HG03520 (cell line): ENCODE measurements around the gene ANOS1.

Source experiments
- ATAC-seq: cut with Tn5 transposase; IDR thresholded peaks from one replicate; pipeline ENCODE4 v1.9.1; 2021; ENCODE audit warnings: mild to moderate bottlenecking, moderate library complexity; ENCODE audit not compliant: unreplicated experiment

ANOS1 gene

DNA sequence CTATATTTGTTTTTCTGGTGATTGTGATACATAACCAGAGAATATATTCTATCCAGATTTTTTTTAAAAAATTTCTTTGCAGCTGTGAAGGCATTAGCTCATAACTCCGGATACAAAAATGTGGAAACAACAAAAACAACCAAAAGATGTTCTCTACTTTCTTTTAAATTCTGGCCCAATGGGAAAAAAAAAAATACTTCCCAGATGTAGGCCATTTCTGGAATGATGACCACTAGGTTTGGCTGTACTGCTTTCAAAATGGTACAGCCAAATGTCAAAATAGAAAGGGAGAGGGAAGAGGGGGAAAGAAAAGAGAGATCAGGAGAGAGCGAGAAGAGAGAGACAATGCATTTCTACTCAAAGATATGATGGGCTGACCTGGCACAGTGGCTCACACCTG is 14.6 kb downstream of the ANOS1 start:
- no peak for ATAC-seq

DNA sequence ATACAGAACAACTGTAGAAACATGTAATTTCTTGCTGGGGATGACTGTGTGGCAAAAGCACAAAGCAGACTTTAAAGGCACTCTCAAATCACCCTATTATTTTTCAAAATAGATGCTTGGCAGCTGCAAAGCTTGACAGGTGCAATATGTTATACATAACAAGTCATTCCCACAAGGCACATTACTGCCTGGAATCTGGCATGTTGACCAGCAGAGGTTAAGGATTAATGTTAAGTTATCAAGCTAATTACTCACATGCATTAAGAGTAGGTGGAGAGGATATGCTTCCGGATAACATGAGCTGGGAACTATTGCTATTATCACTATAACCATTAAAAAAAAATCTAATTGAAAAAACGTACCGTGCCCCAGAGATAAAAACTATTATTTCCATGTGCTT is 17.8 kb downstream of the ANOS1 start:
- ATAC-seq: no peak

DNA sequence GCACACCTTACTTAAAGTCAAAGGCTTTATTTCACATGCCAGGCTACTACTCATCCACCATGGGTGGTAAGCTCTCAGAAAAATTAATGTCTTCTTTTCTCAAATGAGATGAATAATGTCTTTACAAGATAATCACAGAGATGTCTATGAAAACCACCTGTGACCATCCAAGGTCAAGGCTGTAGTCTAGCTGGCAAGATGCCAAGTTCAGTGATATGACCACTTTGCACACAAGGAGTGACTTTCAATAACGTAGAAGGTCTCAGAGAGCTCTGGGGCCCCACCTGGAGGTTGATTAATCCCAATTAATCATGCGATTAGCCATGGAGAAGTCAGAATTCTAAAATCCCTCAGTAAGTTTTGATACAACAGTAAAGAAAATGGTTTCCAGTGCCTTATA is 20.5 kb downstream of the ANOS1 start:
- ATAC-seq: no peak

DNA sequence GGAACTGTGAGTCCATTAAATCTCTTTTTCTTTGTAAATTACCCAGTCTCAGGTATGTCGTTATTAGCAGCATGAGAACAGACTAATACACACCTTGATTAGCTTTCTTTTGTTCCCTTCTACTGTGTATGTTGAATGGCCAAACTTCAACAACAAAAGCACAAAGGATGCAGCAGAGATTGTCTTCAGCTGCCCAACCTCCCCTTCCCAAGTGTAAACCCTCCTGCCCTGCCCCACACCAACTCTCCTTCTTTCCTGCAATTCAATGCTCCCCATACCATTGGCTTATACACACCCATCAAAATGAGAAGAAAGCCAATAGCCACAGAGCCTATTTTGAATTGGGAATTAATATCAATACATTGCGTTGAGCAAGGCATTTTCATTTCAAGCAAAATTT is 27.8 kb downstream of the ANOS1 start:
- no peak for ATAC-seq

DNA sequence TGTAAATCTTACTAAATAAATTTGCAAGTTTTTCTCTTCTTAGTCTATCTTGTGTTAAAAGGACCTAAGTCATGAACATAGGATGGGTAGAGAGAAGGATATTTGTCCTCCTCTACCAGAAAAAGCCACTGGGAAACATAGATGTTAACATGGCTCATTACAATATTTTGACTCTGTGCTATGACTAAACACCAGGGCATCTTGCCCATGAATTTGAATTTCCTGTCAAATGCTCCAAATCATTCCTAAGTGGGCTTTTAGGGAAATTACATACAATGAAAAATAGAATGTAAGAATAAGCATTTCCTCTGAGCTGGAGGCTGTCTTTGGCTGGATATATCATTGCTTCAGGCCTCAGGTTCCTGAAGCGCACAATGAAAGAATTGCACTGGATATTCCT is 39.1 kb downstream of the ANOS1 start:
- no peak for ATAC-seq

DNA sequence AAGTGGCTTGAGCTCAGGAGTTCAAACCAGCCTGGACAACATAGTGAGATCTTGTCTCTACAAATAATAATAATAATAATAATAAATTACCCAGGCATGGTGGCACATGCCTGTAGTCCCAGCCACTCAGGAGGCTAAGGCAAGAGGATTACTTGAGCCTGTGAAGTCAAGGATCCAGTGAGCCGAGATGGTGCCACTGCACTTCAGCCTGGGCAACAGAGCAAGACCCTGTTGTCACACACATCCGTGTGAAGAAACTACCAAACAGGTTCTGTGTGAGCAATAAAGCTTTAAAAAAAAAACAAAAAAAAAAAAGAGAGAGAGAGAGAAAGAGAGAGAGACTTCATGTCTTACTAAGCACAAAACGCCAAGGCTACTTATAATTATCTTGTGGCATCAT is 42.5 kb downstream of the ANOS1 start:
- ATAC-seq: no peak

DNA sequence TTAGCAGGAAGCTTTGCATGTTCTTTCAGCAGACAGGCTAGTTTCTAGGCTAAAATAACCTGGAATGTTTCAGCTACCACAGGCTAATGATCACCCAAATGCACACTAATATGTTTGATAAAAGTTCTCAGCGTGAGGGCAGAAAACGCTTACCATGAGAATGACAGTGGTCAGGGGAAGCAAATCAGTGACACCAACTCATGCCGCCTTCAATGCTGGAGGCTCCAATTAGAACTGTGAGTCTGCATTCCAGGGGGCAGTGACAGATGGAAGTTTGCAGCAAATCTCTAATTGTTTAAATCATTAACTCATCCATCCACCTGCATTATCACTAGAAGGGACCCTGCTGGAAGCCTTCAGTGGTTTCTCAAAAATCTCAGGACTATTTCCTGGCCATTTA is 43.2 kb downstream of the ANOS1 start:
- ATAC-seq: no peak

DNA sequence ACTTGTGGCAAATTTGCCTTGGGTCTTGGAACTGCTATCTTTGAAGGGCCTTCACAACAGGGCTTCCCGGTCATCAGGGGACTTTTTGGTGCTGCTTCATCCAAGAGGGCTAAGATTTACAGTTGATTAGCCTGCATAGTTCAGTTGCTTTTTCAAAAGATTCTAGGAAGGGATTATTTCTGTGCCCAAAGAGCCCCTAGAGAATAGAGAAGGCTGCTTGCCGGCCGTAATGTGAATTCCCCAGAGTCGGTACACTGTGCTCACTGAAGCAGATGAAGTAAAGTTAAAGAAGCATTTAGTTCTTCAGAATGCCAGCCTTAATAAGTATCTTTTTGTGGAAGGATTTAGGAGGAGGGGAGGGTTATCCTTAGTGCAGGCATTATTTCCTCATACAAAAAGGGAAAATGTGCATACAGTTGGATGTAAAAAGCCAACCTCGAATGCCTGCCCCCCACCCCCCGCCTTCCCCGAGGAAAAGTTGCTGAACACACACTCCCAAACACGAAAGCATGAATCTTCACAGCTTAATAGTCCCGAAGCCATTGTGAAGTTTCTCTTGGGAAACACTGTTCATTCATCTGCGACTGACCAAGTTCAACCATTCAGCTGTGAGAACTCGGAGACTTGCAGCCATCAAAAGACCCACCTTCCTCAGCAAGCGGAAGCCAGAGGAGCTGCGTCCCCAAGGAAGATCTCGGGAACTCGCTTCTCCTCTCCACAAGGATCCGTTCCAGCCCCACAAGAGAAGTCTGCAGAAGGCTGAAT is 47.6 kb downstream of the ANOS1 start:
- ATAC-seq: no peak

DNA sequence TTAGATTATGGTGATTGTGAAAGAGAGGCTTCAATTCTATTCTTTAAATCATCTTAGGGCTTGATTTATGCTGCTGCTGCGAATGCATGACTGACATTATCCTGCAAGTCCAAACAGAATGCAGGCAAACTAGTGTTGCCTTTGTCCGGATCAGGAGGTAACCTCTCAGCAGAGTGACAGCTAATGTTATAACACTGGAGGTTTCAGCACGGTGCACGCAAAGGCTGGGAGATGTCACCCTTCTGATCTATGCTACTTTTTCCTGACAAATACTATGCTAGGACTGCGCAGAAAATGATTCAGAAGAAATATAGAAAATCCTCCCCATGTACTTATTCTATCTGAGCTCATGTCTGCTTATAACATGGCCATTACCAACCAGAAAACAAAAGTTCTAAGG is 48.2 kb downstream of the ANOS1 start:
- ATAC-seq: no peak

DNA sequence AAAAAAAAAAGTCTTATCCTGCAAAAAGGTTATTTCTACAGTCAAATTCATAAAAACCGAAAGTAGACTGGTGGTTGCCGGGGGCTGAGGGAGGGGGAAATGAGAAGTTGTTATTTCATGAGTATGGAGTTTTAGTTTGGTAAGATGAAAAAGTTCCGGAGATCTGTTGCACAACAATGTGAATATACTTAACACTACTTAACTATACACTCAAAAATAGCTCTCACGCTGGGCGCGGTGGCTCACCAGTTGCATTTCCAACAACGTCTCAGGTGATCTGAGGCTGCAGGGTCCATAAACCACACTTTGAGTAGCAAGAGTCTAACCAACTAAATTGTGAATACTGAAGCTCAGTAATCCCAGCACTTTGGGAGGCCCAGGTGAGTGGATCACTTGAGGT is 52.4 kb downstream of the ANOS1 start:
- no peak for ATAC-seq

DNA sequence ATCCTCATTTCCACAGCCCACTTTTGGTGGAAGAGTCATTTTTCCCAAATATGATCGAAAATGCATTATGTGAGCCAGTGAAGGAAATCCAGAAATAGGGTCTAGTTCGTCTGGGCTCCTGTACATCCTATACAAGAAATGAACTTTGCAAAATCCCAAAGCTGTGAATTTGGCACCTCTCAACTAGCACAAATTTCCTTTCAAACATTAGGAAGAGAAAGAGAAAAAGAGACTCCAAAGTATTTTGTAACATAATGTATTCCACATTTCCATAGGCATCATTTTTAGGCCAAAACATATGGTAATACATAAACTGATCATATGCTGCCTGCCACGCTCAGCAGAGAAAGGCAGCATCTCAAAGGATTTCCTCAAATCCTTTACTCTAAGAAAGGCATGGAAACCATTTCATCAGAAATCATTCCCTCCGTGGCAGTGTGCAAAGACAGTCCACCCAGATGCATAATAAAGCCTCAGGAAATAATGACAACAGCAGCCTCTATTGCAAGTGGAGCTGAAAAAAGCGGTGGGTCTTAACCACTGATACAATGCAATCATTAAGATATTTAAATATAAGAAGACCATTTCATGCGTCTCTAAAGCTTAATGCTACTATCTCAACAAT is 56.8 kb downstream of the ANOS1 start:
- no peak for ATAC-seq

DNA sequence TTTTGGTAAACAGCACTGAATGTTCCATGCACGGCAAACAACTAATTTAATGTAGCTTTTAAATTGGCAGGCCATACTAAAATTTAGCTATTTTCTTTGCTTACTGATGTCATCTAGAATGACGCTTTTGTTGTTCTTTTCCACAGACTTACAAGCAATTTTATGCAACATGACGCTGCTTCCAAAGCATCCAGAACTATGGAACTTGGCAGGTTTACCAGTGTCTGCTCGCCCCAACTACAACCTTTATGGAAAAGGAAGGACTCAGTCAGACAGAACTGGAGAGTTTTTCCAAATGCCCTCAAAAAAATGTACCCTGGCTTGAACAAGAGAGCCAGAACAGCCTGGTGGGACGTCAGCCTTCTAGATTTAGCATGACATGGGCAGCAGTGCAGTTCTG is 58.7 kb downstream of the ANOS1 start:
- no peak for ATAC-seq

DNA sequence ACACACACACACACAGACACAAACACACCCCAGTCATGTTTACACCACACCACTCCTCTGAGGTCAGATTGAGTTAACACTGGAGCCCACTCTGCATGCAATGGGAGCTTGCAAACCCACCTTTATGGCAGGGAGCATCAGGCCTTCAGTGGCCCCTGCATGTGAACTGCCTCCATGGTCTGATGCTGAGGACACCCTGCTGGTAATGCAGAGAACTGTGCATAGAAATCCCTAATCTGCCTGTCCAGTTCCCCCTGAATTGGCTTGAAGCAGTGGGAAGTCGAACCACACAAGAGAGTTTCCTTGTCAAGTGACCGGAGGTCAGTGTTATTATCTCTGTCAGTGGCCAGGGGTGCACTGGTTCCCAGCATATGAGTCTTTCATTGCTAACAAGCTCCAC is 59.8 kb downstream of the ANOS1 start:
- ATAC-seq: no peak

DNA sequence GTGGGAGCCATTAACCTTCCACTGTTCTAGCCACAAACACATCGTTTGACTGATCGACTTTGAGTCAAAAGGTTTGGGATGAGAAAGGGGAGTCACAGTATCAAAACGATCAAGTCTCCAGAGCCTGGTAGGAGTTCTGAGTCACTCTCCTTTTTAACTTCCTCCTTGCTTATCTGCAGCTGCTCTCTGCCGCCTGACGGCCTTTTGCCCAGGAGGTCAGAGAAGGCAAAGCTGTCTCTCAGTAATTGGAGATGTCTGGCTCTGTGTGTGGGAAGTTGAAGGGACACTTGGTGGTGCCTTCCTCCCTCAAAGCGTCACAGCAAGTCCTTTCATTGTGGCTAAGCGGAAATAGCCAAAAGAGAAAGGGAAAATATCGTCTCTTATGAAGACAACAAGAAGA is 63.1 kb downstream of the ANOS1 start:
- no peak for ATAC-seq

DNA sequence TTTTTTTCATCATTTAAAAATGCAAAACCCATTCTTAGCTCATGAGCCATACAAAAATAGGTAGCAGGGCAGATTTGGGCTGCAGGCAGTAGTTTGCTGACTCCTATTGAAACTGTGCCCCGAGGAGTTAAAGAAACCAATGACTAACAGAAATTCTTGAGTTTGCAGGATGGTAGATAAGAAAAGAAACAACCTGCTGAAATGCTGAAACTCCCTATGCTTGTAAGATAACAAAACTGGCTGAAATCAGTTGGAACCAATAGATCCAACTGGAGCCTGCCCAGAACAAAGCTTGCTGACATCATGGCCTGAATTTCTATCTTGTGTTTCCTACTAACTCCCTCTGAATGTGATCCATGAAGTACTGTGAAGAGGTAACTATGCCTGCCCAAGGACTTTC is 68.6 kb downstream of the ANOS1 start:
- ATAC-seq: no peak

DNA sequence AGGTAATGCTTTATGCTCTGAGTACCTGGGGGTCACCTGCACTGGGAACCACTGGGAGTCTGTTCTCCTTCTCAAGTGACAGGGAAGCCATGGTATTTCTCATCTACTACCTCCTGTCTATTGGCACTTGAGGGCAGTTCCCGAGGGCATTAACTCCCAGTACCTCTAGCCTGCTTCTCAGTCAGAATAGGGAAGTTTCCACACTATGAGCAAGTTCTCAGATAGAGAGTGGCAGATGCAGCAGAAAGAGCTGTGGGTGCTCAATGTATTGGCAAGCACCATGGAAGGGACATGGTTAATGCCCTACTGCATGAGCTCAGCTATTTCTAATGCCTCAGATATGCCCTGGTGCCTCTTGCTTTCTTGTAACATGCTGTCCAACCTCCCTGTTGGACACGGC is 74.1 kb downstream of the ANOS1 start:
- no peak for ATAC-seq

DNA sequence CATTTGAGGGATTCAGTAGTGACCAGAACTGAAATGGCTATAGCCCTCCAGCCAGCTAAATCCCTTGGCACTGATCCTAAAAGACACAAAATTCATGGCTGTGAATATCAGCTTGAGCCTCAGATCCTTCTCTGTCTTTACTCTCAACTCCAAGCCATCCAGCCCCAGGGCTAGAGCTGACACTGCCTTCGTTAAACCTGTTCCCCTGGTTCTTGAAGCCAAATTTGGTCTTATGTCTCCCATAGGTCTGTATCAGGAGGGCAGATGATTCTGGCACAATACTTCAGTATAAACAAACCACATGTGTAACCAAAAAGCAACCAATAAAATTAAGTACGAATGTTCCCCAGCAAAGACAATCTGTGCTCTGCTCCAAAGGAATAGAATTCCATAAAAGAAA is 78.0 kb downstream of the ANOS1 start:
- no peak for ATAC-seq

DNA sequence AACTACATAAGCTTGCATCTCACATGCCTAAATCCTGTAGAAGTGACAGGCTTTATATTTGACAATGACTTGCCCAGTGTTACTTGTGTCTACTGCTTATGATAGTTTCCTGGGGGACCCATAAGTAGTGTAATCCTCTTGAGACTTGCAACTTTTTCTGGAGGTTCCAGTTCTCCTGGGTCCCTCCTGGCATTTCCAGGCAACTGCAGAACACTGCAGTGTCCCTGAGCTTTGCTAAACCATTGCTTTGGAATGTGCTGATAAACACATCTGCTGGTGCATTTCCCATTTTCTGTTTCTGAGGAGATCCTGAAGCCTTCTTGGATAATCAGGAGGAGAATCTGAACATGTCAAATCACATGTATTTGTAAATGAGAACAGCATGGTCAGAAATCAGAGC is 82.0 kb downstream of the ANOS1 start:
- ATAC-seq: no peak

DNA sequence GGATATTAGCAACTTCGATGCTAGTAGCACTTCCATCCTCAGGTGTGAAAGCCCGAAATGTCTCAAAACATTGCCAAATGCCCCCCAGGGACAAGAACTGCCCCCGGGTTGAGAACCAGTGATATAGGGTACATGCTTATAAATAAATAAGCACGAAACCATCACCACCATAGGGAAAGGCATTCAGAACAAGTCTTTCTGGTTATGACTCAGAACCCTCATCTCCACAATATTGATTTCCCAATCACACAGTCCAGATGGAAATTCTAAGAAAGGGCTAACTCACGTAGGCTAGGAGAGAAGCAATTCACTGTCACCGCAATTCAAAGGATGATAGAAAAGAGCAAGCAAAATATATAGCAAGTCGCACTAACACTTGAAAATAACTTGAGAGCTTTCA is 84.8 kb downstream of the ANOS1 start:
- ATAC-seq: no peak

DNA sequence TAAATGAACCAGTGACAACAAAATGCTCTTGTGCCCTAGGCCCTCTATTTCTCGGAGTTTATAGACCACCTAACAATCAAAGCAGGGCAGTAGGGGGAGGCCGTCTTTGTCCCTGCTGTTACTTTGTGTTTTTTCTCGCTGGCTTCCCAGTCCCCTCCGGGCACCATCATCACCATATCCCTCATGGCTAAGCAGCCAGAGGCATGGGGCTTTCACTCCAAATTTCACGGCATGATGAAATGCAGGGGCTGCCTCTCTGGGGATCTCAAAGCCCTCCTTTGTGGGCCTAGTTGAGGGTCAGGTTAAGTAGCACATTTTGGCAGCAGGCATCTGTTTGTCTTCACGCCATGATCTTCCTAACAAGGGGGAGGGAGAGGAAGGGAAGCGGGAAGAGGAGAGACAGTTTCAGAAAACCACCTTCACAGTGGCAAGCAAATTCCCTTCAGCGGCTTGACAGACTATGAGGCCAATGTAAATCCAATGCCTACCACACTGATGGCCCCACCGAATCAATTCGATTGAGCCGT is 91.9 kb downstream of the ANOS1 start:
- ATAC-seq: no peak

DNA sequence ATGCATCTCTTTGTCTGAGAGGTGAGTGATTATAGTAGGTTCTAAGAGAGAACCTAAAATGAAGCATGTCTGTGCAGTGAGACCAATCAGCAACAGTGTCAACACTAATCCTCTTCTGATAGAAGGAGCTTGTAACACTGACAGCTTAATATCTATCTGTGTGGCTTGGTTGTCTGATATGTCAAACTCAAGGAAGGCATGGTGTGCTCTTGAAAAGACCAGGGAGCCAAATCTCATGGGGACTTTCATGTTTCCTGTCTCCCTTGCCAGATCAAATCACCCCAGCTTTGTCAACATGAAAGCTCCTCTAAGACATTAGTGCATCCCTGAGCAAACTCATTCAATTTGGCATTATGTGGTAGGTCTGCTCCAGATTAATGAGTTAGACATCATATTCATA is 95.4 kb downstream of the ANOS1 start:
- no peak for ATAC-seq

DNA sequence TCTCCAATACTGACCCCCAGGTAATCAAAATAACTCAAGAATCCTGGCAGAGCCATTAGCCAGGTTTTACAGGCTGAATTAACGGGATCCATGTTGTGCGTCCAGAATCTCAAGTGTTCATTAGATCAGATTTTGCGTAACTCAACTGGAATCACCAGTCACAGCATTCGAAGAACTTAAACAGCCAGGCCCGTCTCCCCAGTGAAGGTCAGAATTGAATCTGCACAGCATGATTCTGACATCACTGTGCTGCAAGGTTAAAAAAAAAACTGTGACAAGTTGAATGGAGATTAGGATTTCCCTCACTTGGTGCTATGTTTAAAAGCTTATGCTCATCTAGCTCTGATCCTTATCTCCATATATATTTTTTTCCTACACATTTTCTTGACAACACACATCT is 96.1 kb downstream of the ANOS1 start:
- no peak for ATAC-seq

DNA sequence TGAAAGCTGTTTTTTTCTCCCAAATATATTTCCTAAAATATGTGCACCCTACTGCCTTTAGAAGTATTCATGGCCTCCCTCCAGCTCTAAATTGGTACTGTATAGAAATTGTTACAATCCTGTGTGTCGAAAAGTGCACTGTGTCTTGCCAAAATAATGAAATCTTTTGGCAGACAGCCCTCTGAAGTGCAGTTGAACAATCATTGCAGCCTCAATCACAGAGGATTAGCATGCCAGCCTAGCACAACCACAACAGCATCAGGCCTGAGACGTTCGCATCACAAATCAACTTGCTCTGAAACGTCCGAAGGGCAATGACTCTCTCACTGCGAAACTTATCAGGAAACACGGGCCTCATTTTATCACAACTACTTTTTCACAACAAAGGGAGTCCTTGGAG is 99.0 kb downstream of the ANOS1 start:
- ATAC-seq: no peak
